GM12872 (cell line): ENCODE data around the gene ALKBH6.

ENCODE experiments used
- CTCF ChIP-seq: IDR thresholded peaks from 3 replicates; pipeline ENCODE4 v1.5.1; 2011; ENCODE audit warnings: low read depth, mild to moderate bottlenecking, low read length, moderate library complexity; ENCODE audit not compliant: insufficient read depth

ALKBH6 gene

GRCh38 chr19:36014012-36014924, at the start of gene ALKBH6:
Gene ALKBH6, minus strand, starts transcription at chr19:36014213. Its CDS starts 816 bp downstream, at chr19:36013397.
- no peak for TF ChIP-seq CTCF

- no peak for TF ChIP-seq CTCF
These were observed 47.4 kb upstream of the ALKBH6 start for GRCh38 chr19:36061367-36061766.

GRCh38 chr19:36060430-36060829, 46.4 kb upstream of the ALKBH6 start:
- TF ChIP-seq CTCF, result peak; percentile 58

GRCh38 chr19:36059180-36059910, 45.3 kb upstream of the ALKBH6 start:
- no peak for TF ChIP-seq CTCF

- TF ChIP-seq CTCF, result no peak
These were observed 44.6 kb upstream of the ALKBH6 start for GRCh38 chr19:36058481-36059179.

GRCh38 chr19:36054733-36055686, 41.0 kb upstream of the ALKBH6 start, which contains the start of gene WDR62:
Gene WDR62, plus strand, starts transcription at chr19:36054897. Its CDS starts 75 bp downstream, at chr19:36054972.
- TF ChIP-seq CTCF, result no peak
